GM19372 (cell line): ENCODE measurements around the gene MUC3A.
"Not testable (repeated sequence)": the region's sequence is repeated elsewhere in the genome, so short reads cannot be mapped to it uniquely, and the experiment has no call there.

Experiments used
- ATAC-seq: cut with Tn5 transposase; IDR thresholded peaks from one replicate; pipeline ENCODE4 v1.9.1; 2021; ENCODE audit warnings: mild to moderate bottlenecking, low read depth, moderate library complexity; ENCODE audit not compliant: unreplicated experiment

The MUC3A gene

GRCh38 chr7:100968650-100969049 is 19.3 kb downstream of the MUC3A start:
- no peak for ATAC-seq

- no peak for ATAC-seq
Observed at GRCh38 chr7:100969066-100969615, 19.8 kb downstream of the MUC3A start, which contains the start of gene MUC12. MUC12 (plus strand) TSS chr7:100969565; CDS start chr7:100969623, 58 bp downstream.

GRCh38 chr7:100971111-100972001 is 22.0 kb downstream of the MUC3A start:
- ATAC-seq: no peak

- ATAC-seq: no peak
Observed at GRCh38 chr7:100972002-100972347, 22.6 kb downstream of the MUC3A start.

- ATAC-seq: no peak
Observed at GRCh38 chr7:100974021-100974420, 24.7 kb downstream of the MUC3A start.

- ATAC-seq: no peak
Observed at GRCh38 chr7:100975371-100975821, 26.1 kb downstream of the MUC3A start.

GRCh38 chr7:100978300-100978699 is 29.0 kb downstream of the MUC3A start:
- ATAC-seq: no peak

- ATAC-seq: no peak
Observed at GRCh38 chr7:100983451-100984187, 34.3 kb downstream of the MUC3A start.

- ATAC-seq: not testable (repeated sequence)
Observed at GRCh38 chr7:100984241-100984918, 35.0 kb downstream of the MUC3A start.

- ATAC-seq: not testable (repeated sequence)
Observed at GRCh38 chr7:100985033-100985797, 35.9 kb downstream of the MUC3A start.

- ATAC-seq: no peak
Observed at GRCh38 chr7:100991631-100992030, 42.3 kb downstream of the MUC3A start.

- ATAC-seq: not testable (repeated sequence)
Observed at GRCh38 chr7:100992280-100992679, 42.9 kb downstream of the MUC3A start.

GRCh38 chr7:100994671-100995070 is 45.3 kb downstream of the MUC3A start:
- ATAC-seq: not testable (repeated sequence)

GRCh38 chr7:100998530-100998929 is 49.2 kb downstream of the MUC3A start:
- not testable (repeated sequence) for ATAC-seq

- not testable (repeated sequence) for ATAC-seq
Observed at GRCh38 chr7:100999334-100999733, 50.0 kb downstream of the MUC3A start.

GRCh38 chr7:101000025-101000424 is 50.7 kb downstream of the MUC3A start:
- not testable (repeated sequence) for ATAC-seq

- not testable (repeated sequence) for ATAC-seq
Observed at GRCh38 chr7:101002333-101002732, 53.0 kb downstream of the MUC3A start.

- not testable (repeated sequence) for ATAC-seq
Observed at GRCh38 chr7:101007361-101007760, 58.0 kb downstream of the MUC3A start.

- ATAC-seq: no peak
Observed at GRCh38 chr7:101009629-101010028, 60.3 kb downstream of the MUC3A start.

GRCh38 chr7:101012931-101013330 is 63.6 kb downstream of the MUC3A start:
- no peak for ATAC-seq
